ENCODE results near the gene PIK3C2A. TPM values are rescaled to one million over a fixed set of nuclear protein-coding genes. Genes with fewer than 3 reads are reported as not detected.

The PIK3C2A gene
- total and polyA plus RNA-seq, 2 donors = 12.6 to 18.5 TPM

GRCh38 chr11:17218403-17218802, 10.6 kb upstream of the PIK3C2A start:
- H3K27ac ChIP-seq (ENCODE audit: low read depth in 1 of 2, low read length in 1 of 2) = no peak overlapping the region
- no peaks in the 10 kb centered on the region for H3K27me3 ChIP-seq (ENCODE audit: control insufficient read depth in 2 of 2, insufficient read depth in 1 of 2, low read length in 1 of 2)
- H3K4me3 ChIP-seq (ENCODE audit: low read length in 2 of 2) = no peak overlapping the region
- no peaks in the 10 kb centered on the region for H3K36me3 ChIP-seq (ENCODE audit: control insufficient read depth in 2 of 2, insufficient read depth in 2 of 2, low read length in 1 of 2)
- H3K9me3 ChIP-seq (ENCODE audit: control insufficient read depth in 2 of 2, insufficient read depth in 1 of 2, low read length in 1 of 2) = no peaks in the 10 kb centered on the region
- no peak for DNase-seq (ENCODE audit: low read depth in 6 of 9, low spot score in 9 of 9)
- H3K4me1 ChIP-seq (ENCODE audit: control insufficient read depth in 2 of 2, insufficient read depth in 2 of 2, low read length in 2 of 2) = no peaks in the 10 kb centered on the region

GRCh38 chr11:17217401-17217800, 9.6 kb upstream of the PIK3C2A start:
- Histone ChIP-seq H3K4me1 (ENCODE audit: control insufficient read depth in 2 of 2, insufficient read depth in 2 of 2, low read length in 2 of 2) (no peaks in the 10 kb centered on the region), H3K27me3 (ENCODE audit: control insufficient read depth in 2 of 2, insufficient read depth in 1 of 2, low read length in 1 of 2) (no peaks in the 10 kb centered on the region), H3K9me3 (ENCODE audit: control insufficient read depth in 2 of 2, insufficient read depth in 1 of 2, low read length in 1 of 2) (no peaks in the 10 kb centered on the region), H3K27ac (ENCODE audit: low read depth in 1 of 2, low read length in 1 of 2) (no peak overlapping the region), H3K4me3 (ENCODE audit: low read length in 2 of 2) (no peak overlapping the region), H3K36me3 (ENCODE audit: control insufficient read depth in 2 of 2, insufficient read depth in 2 of 2, low read length in 1 of 2) (no peaks in the 10 kb centered on the region)
- no peak for DNase-seq (ENCODE audit: low read depth in 6 of 9, low spot score in 9 of 9)
- 99% methylated on average over 3 of the region's 3 CpGs for WGBS

- DNase-seq (ENCODE audit: low read depth in 6 of 9, low spot score in 9 of 9) = no peak
These were observed 6.6 kb upstream of the PIK3C2A start for GRCh38 chr11:17214338-17214737.

GRCh38 chr11:17211286-17211685, 3.5 kb upstream of the PIK3C2A start:
- Histone ChIP-seq H3K36me3 (ENCODE audit: control insufficient read depth in 2 of 2, insufficient read depth in 2 of 2, low read length in 1 of 2) (no peaks in the 10 kb centered on the region), H3K27ac (ENCODE audit: low read depth in 1 of 2, low read length in 1 of 2) (no peak overlapping the region), H3K27me3 (ENCODE audit: control insufficient read depth in 2 of 2, insufficient read depth in 1 of 2, low read length in 1 of 2) (no peaks in the 10 kb centered on the region), H3K9me3 (ENCODE audit: control insufficient read depth in 2 of 2, insufficient read depth in 1 of 2, low read length in 1 of 2) (no peaks in the 10 kb centered on the region), H3K4me1 (ENCODE audit: control insufficient read depth in 2 of 2, insufficient read depth in 2 of 2, low read length in 2 of 2) (peaks cover 10 to 18% of the 10 kb centered on the region in 2 donors), H3K4me3 (ENCODE audit: low read length in 2 of 2) (no peak overlapping the region)
- WGBS = 73% methylated on average over 1 of the region's 1 CpG
- DNase-seq (ENCODE audit: low read depth in 6 of 9, low spot score in 9 of 9) = no peak

More at GRCh38 chr11:17214338-17214737, 6.6 kb upstream of the PIK3C2A start:
- Histone ChIP-seq H3K9me3 (ENCODE audit: control insufficient read depth in 2 of 2, insufficient read depth in 1 of 2, low read length in 1 of 2) (no peaks in the 10 kb centered on the region), H3K4me3 (ENCODE audit: low read length in 2 of 2) (no peak overlapping the region), H3K27me3 (ENCODE audit: control insufficient read depth in 2 of 2, insufficient read depth in 1 of 2, low read length in 1 of 2) (no peaks in the 10 kb centered on the region), H3K4me1 (ENCODE audit: control insufficient read depth in 2 of 2, insufficient read depth in 2 of 2, low read length in 2 of 2) (peaks cover 0 to under 1% of the 10 kb centered on the region in 2 donors), H3K27ac (ENCODE audit: low read depth in 1 of 2, low read length in 1 of 2) (no peak overlapping the region), H3K36me3 (ENCODE audit: control insufficient read depth in 2 of 2, insufficient read depth in 2 of 2, low read length in 1 of 2) (no peaks in the 10 kb centered on the region)

- no peak overlapping the region for H3K4me3 ChIP-seq (ENCODE audit: low read length in 2 of 2)
- no peaks in the 10 kb centered on the region for H3K36me3 ChIP-seq (ENCODE audit: control insufficient read depth in 2 of 2, insufficient read depth in 2 of 2, low read length in 1 of 2)
- 98% methylated on average over 1 of the region's 1 CpG for WGBS
- H3K27ac ChIP-seq (ENCODE audit: low read depth in 1 of 2, low read length in 1 of 2) = no peak overlapping the region
- H3K9me3 ChIP-seq (ENCODE audit: control insufficient read depth in 2 of 2, insufficient read depth in 1 of 2, low read length in 1 of 2) = no peaks in the 10 kb centered on the region
- no peaks in the 10 kb centered on the region for H3K27me3 ChIP-seq (ENCODE audit: control insufficient read depth in 2 of 2, insufficient read depth in 1 of 2, low read length in 1 of 2)
- no peak for DNase-seq (ENCODE audit: low read depth in 6 of 9, low spot score in 9 of 9)
- H3K4me1 ChIP-seq (ENCODE audit: control insufficient read depth in 2 of 2, insufficient read depth in 2 of 2, low read length in 2 of 2) = peaks cover 10 to 18% of the 10 kb centered on the region in 2 donors
These were observed 2.1 kb upstream of the PIK3C2A start for GRCh38 chr11:17209939-17210245.

GRCh38 chr11:17208257-17208999, 642 bp upstream of the PIK3C2A start:
- H3K27ac ChIP-seq (ENCODE audit: low read depth in 1 of 2, low read length in 1 of 2) = peak overlapping the region; percentile 81 to 83
- WGBS = 2% methylated on average over 26 of the region's 26 CpGs
- no peaks in the 10 kb centered on the region for H3K27me3 ChIP-seq (ENCODE audit: control insufficient read depth in 2 of 2, insufficient read depth in 1 of 2, low read length in 1 of 2)
- H3K4me3 ChIP-seq (ENCODE audit: low read length in 2 of 2) = peak overlapping the region; percentile 80 to 84
- no peaks in the 10 kb centered on the region for H3K36me3 ChIP-seq (ENCODE audit: control insufficient read depth in 2 of 2, insufficient read depth in 2 of 2, low read length in 1 of 2)
- DNase-seq (ENCODE audit: low read depth in 6 of 9, low spot score in 9 of 9) = peak in 5 of 9 donors; percentile 13 to 60 (median 27)
- peaks cover 10 to 18% of the 10 kb centered on the region in 2 donors for H3K4me1 ChIP-seq (ENCODE audit: control insufficient read depth in 2 of 2, insufficient read depth in 2 of 2, low read length in 2 of 2)
- H3K9me3 ChIP-seq (ENCODE audit: control insufficient read depth in 2 of 2, insufficient read depth in 1 of 2, low read length in 1 of 2) = no peaks in the 10 kb centered on the region

- WGBS = 79% methylated on average over 2 of the region's 2 CpGs
- H3K4me1 ChIP-seq (ENCODE audit: control insufficient read depth in 2 of 2, insufficient read depth in 2 of 2, low read length in 2 of 2) = peaks cover 10 to 18% of the 10 kb centered on the region in 2 donors
- peak overlapping the region in 1 of 2 donors; percentile 84 for H3K4me3 ChIP-seq (ENCODE audit: low read length in 2 of 2)
- no peaks in the 10 kb centered on the region for H3K27me3 ChIP-seq (ENCODE audit: control insufficient read depth in 2 of 2, insufficient read depth in 1 of 2, low read length in 1 of 2)
- peaks cover 0 to 4% of the 10 kb centered on the region in 2 donors for H3K36me3 ChIP-seq (ENCODE audit: control insufficient read depth in 2 of 2, insufficient read depth in 2 of 2, low read length in 1 of 2)
- no peaks in the 10 kb centered on the region for H3K9me3 ChIP-seq (ENCODE audit: control insufficient read depth in 2 of 2, insufficient read depth in 1 of 2, low read length in 1 of 2)
- no peak overlapping the region for H3K27ac ChIP-seq (ENCODE audit: low read depth in 1 of 2, low read length in 1 of 2)
- DNase-seq (ENCODE audit: low read depth in 6 of 9, low spot score in 9 of 9) = no peak
These were observed 1.3 kb downstream of the PIK3C2A start for GRCh38 chr11:17206463-17206862.

- Histone ChIP-seq H3K27ac (ENCODE audit: low read depth in 1 of 2, low read length in 1 of 2) (no peak overlapping the region), H3K9me3 (ENCODE audit: control insufficient read depth in 2 of 2, insufficient read depth in 1 of 2, low read length in 1 of 2) (no peaks in the 10 kb centered on the region), H3K27me3 (ENCODE audit: control insufficient read depth in 2 of 2, insufficient read depth in 1 of 2, low read length in 1 of 2) (no peaks in the 10 kb centered on the region), H3K4me3 (ENCODE audit: low read length in 2 of 2) (no peak overlapping the region), H3K4me1 (ENCODE audit: control insufficient read depth in 2 of 2, insufficient read depth in 2 of 2, low read length in 2 of 2) (no peaks in the 10 kb centered on the region), H3K36me3 (ENCODE audit: control insufficient read depth in 2 of 2, insufficient read depth in 2 of 2, low read length in 1 of 2) (peaks cover 3 to 7% of the 10 kb centered on the region in 2 donors)
- DNase-seq (ENCODE audit: low read depth in 6 of 9, low spot score in 9 of 9) = no peak
These were observed 10.3 kb downstream of the PIK3C2A start for GRCh38 chr11:17197431-17197898.

- 93% methylated on average over 2 of the region's 2 CpGs for WGBS
- peaks cover 1 to 9% of the 10 kb centered on the region in 2 donors for H3K36me3 ChIP-seq (ENCODE audit: control insufficient read depth in 2 of 2, insufficient read depth in 2 of 2, low read length in 1 of 2)
These were observed 19.1 kb downstream of the PIK3C2A start for GRCh38 chr11:17188675-17189074.

More at GRCh38 chr11:17188675-17189074, 19.1 kb downstream of the PIK3C2A start:
- H3K9me3 ChIP-seq (ENCODE audit: control insufficient read depth in 2 of 2, insufficient read depth in 1 of 2, low read length in 1 of 2) = no peaks in the 10 kb centered on the region
- DNase-seq (ENCODE audit: low read depth in 6 of 9, low spot score in 9 of 9) = no peak
- no peak overlapping the region for H3K27ac ChIP-seq (ENCODE audit: low read depth in 1 of 2, low read length in 1 of 2)
- no peak overlapping the region for H3K4me3 ChIP-seq (ENCODE audit: low read length in 2 of 2)
- H3K27me3 ChIP-seq (ENCODE audit: control insufficient read depth in 2 of 2, insufficient read depth in 1 of 2, low read length in 1 of 2) = no peaks in the 10 kb centered on the region
- H3K4me1 ChIP-seq (ENCODE audit: control insufficient read depth in 2 of 2, insufficient read depth in 2 of 2, low read length in 2 of 2) = no peaks in the 10 kb centered on the region

All from thymus (tissue), 11 donors.